Stimulated activated CD8-positive, alpha-beta memory T cell treated with anti-CD3 and anti-CD28 coated beads, Interleukin-4, amount 100 ng/mL, for 24 hours (primary cell): ENCODE measurements around the gene MND1.
"Not testable (repeated sequence)": the region's sequence is repeated elsewhere in the genome, so short reads cannot be mapped to it uniquely, and the experiment has no call there.

Experiments
- DNase-seq: peaks from one replicate; pipeline ENCODE4 v3.0.0-alpha.2; 2020; ENCODE audit warnings: low read depth

Gene MND1

DNA sequence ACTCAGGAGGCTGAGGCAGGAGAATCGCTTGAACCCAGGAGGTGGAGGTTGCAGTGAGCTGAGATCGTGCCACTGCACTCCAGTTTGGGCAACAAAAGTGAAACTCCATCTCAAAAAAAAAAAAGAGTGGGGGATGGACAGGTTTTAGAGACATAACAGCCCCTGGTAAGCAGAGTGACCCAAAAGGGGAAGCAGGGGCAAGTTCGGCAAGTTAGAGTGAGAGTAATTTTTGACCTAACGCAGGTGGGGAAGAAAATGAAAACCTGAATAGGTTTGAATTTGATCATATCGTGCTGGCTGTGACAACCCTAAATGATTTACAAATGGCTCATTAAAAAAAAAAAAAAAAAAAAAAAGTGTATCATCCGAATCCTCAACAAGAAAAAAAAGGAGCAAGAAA lies 96.0 kb downstream of the MND1 start:
- DNase-seq = no peak

DNA sequence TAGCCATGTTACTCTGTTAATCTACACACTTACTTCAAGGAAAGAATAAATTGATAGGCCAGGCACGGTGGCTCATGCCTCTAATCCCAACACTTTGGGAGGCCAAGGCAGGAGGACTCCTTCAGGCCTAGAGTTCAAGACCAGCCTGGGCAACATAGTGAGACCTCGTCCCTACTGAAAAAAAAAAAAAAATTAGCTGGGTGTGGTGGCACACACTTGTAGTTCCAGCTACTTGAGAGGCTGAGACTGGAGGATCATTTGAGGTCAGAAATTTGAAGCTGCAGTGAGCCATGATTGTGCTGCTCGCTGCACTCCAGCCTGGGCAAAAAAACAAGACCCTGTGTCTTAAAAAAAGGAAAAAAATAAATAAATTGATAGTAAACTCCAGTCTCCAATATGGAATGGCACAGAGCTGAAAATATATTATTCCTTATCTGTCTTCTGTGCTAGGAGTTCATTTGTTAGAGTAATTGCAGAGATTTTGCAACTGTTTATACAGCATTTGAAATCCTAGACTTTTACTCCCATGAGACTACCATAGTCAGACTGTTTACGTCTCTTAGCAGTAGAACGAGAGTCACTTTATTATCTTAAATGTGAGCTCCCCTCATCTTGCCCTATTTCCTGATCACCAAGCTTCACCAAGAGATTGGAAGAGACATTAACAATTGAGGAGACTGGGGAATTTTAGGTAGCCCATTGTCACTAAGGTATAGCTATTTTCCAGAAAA lies 102.9 kb downstream of the MND1 start:
- no peak for DNase-seq

DNA sequence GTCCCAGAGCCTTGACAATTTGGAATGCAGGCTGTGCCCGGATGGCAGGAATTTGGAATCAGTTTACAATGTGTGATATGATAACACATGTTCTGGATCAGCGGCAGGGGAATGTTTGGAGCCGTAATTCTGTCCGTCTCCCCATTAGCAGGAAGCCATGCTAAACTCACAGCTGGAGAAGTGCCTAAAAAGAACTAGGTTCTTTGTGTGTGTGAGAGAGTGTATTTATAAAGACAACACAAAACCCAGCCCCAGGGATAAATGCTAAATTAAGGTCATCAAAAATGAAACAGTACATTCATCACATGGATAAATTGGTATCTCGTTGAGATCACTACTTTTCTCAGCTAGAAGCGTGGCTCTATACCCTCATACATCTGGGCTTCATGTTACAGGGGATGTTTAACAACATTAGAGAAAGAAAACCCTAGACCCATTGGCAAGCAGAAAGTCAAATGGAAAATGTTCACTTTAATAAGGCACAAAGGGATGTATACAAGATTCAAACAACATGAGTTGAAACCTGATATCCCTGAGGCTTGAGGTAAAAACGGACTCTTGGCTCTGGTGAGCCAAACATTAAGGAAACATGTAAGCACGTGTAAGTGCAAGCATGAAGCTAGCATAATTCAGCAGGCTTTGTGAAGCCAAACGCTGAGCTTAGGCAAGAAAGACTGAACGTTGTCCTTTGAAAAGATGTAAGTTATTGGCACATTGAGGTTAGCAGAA lies 103.7 kb downstream of the MND1 start:
- DNase-seq = no peak

DNA sequence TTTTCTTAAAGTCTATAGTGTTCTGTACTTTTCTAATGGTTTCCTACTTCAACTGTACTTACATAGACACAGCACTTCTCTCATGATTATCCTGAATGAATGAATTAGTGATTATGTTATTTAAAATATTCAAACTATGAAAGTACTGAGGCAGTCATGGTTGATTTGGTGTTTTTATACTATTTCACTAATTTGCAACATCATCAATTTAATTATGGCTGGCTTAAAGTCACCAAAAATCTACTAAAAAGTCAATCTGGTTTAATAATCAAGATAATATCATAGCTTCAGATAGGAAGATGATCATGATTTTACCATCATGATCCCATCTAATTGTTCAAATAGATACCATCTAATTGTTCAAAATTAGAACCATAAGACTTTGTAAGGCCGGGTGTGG lies 104.8 kb downstream of the MND1 start:
- DNase-seq = no peak

DNA sequence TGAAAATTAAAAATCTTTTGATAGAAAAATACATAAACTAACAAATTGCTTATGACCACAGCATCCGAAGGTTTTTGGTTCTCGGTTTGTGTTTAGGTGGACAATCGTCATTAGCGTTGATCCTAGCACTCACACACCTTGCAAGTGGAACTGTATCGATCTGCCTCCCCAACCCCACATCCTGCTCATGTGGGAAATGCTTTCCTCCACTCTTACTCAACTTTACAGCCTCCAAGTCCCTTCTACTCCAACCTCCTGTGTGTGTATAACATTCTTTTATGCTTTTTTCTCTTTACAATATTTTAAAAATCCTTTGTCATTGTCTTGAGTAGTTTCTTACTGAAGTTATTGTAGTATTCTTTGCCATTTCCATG lies 106.0 kb downstream of the MND1 start:
- no peak for DNase-seq

DNA sequence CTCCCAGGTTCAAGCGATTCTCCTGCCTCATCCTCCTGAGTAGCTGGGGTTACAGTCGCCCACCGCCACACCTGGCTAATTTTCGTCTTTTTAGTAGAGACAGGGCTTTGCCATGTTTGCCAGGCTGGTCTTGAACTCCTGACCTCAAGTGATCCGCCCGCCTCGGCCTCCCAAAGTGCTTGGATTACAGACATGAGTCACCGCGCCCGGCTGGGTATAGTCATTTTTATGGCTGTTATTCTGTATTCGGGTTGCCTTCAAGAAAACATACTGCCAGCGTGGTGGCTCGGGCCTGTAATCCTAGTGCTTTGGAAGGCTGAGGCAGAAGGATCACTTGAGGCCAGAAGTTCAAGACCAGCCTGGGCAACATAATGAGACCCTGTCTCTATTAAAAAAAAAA lies 106.7 kb downstream of the MND1 start:
- not testable (repeated sequence) for DNase-seq

DNA sequence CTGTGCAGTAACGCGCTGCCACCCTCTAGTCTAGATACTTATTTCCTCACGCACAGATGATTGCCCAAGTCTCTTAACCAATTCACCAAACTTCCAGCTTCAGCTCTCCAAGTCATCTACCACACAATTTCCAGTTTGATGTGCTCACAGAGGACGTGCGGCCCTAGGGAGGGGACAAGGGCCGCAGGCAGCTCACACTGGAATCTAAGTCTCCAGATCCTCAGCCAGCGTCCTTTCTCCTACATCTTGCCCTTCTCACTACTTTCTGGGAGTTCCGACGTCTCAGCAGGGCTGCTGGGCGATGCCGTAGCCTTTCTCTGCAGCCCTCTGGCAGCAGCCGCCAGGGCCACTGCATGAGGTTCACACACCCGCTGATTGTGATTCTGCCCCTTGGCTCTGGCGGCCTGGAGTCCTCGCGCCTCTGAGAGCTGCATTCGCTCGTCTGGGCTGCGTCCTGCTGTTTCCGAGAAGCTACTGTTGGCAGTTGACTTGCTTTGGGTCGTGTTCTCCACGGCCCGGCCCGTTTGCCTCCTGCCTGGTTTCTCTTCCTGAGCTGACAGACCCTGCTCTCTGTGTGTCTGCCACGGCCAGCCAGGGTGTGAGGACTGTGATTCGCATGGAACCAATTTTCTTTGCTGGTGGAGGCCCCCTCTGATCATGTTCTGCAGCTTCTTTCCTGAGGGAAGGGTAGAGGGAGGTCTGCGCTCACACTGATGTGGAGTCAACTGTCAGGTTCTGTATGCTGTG lies 107.6 kb downstream of the MND1 start:
- no peak for DNase-seq

DNA sequence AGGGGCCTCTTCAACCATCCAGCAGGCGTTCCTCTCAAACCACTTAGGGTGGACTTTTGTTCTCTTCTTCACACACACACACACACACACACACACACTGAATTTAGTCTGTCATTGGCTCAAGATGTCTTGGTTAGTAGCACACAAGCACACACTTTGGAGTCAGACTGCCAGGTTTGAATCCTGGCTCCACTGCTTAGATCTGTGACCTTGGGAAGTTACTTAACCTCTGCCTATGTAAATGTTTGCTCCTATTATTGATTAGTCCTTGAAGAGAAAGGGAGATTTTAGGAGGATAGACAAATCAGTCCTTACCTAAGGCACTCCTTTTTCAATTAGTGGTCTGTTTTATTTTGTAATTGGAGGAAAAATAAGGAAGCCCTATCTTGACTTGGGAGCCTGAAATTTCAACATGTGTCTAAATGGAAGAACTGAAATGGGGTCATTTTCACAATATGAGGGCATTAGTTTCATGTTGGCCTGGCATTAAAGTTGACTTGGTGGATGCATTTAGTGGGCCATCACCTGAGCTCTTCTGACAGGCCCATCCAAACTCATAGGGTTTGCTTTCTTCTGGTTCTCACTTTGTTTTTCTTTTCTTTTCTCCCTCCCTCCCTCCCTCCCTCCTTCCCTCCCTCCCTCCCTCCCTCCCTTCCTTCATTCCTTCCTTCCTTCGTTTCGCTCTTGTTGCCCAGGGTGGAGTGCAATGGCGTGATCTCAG lies 108.3 kb downstream of the MND1 start:
- no peak for DNase-seq

DNA sequence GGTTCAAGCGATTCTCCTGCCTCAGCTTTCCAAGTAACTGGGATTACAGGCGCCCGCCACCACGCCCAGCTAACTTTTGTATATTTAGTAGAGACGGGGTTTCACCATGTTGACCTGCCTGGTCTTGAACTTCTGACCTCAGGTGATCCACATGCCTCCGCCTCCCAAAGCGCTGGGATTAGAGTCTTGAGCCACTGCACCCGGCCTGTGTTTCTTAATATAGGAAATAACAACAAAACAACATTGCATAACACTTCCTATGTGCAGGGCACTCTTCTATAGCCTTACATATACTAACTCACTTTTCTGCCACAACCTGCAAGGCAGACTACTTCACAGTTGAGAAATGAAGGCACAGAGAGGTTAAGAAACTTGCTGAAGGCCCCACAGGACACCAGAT lies 108.9 kb downstream of the MND1 start:
- no peak for DNase-seq

DNA sequence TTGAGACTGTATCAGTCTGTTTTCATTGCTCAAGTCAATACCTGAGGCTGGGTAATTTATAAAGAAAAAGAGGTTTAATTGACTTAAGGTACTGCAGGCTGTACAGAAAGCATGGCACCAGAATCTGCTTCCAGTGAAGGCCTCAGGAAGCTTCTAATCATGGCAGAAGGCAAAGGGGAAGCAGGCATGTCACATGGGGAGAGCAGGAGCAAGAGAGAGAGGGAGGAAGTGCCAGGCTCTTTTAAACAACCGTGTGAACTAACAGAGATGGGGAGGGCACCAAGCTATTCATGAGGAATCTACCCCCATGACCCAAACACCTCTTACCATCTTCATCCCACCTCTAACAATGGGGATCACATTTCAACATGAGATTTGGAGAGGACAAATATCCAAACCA lies 114.5 kb downstream of the MND1 start:
- DNase-seq = no peak

DNA sequence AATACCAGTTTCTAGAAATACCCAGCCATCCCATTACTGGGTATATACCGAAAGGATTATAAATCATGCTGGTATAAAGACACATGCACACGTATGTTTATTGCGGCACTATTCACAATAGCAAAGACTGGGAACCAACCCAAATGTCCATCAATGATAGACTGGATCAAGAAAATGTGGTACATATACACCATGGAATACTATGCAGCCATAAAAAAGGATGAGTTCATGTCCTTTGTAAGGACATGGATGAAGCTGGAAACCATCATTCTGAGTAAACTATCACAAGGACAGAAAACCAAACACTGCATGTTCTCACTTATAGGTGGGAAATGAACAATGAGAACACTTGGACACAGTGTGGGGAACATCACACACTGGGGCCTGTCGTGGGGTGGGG lies 117.1 kb downstream of the MND1 start:
- DNase-seq = not testable (repeated sequence)

DNA sequence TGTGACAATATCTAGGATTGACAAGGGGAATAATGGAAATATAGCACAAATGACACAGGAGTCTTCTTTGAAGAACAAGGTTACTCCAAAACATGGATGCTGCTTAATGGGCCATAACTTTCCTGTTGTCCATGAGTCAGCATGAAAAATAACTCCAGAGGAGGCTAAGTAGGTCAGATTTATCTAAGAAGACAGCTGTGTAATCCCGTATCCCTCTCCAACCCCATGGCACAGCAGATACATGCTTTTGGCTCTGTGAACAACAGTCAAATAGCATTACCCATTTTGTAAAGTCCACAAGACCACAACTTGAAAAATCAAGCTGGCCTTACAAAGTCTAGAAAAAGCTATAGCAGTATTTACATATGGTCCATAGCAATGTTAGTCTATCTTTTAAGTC lies 119.6 kb downstream of the MND1 start:
- DNase-seq = no peak
